Ramos (cell line): ENCODE data around the gene TARBP1.
"Not testable (repeated sequence)": the region's sequence is repeated elsewhere in the genome, so short reads cannot be mapped to it uniquely, and the experiment has no call there.

Experiments
- in situ Hi-C: fragments of 300-500 bp; cut with MboI; formaldehyde crosslinking; loops from one replicate; pipeline ENCODE4 v1.14.3; 2022; ENCODE audit warnings: low sequenced_read_pairs; ENCODE audit not compliant: unreplicated experiment

TARBP1 gene

GRCh38 chr1:234369033-234369430, 109.9 kb downstream of the TARBP1 start:
- in situ Hi-C loops, result no loop called here

GRCh38 chr1:234368320-234369032, 110.5 kb downstream of the TARBP1 start:
- in situ Hi-C loops, result no loop called here

- in situ Hi-C loops, result no loop called here
Measured at GRCh38 chr1:234362558-234362957, 116.4 kb downstream of the TARBP1 start.

GRCh38 chr1:234361102-234361603, 117.8 kb downstream of the TARBP1 start:
- in situ Hi-C loops, result no loop called here

GRCh38 chr1:234357831-234358230, 121.1 kb downstream of the TARBP1 start:
- in situ Hi-C loops, result no loop called here

- in situ Hi-C loops, result not testable (repeated sequence)
Measured at GRCh38 chr1:234356615-234357269, 122.2 kb downstream of the TARBP1 start.

- in situ Hi-C loops, result no loop called here
Measured at GRCh38 chr1:234355782-234356510, 123.0 kb downstream of the TARBP1 start.

- in situ Hi-C loops, result no loop called here
Measured at GRCh38 chr1:234348964-234349363, 130.0 kb downstream of the TARBP1 start.

- in situ Hi-C loops, result no loop called here
Measured at GRCh38 chr1:234345237-234345636, 133.7 kb downstream of the TARBP1 start.

- in situ Hi-C loops, result no loop called here
Measured at GRCh38 chr1:234342774-234343173, 136.2 kb downstream of the TARBP1 start.
